ENCODE results near the gene ATP4B. TPM values are rescaled to one million over a fixed set of nuclear protein-coding genes. Genes with fewer than 3 reads are reported as not detected.
A peak's percentile ranks its signal among the peaks of the same experiment; 100 is the strongest.

ATP4B gene
- total RNA-seq, 1 donor from 2014 or later, result not detected

GRCh38 chr13:113611996-113612395 is 46.0 kb downstream of the ATP4B start:
- H3K9me3 ChIP-seq (ENCODE audit: low read depth), result no peaks in the 10 kb centered on the region
- no peak overlapping the region for H3K4me3 ChIP-seq
- H3K9ac ChIP-seq, result no peak overlapping the region
- H3K27ac Mint-ChIP-seq, result no peak overlapping the region
- TF ChIP-seq CTCF (IDR thresholded peaks at IDR 0.05) (no peak), EZH2 (IDR thresholded peaks at IDR 0.05) (no peak)
- H3K79me2 ChIP-seq (ENCODE audit: low read depth), result peaks cover 94% of the 10 kb centered on the region
- H4K20me1 ChIP-seq (ENCODE audit: low read depth), result peaks cover 51% of the 10 kb centered on the region
- H3F3A ChIP-seq (ENCODE audit: low read depth), result peaks cover 15% of the 10 kb centered on the region
- H3K4me2 ChIP-seq, result no peak overlapping the region
- H3K27me3 Mint-ChIP-seq (ENCODE audit: insufficient read depth, low read depth), result peaks cover 6% of the 10 kb centered on the region
- peaks cover 12% of the 10 kb centered on the region for H3K4me1 ChIP-seq
- DNase-seq (ENCODE audit: low spot score), result no peak
- H3K4me1 Mint-ChIP-seq, result peaks cover 15% of the 10 kb centered on the region
- H3K9me3 Mint-ChIP-seq, result no peaks in the 10 kb centered on the region
- no peak overlapping the region for H2AFZ ChIP-seq (replicated peaks)
- H3K36me3 ChIP-seq, result no peaks in the 10 kb centered on the region
- H3K36me3 Mint-ChIP-seq, result peaks cover 25% of the 10 kb centered on the region
- no peak overlapping the region for H3K27ac ChIP-seq
- H3K27me3 ChIP-seq, result no peaks in the 10 kb centered on the region
- no peak overlapping the region for H3K4me3 Mint-ChIP-seq

GRCh38 chr13:113610266-113610665 is 47.7 kb downstream of the ATP4B start:
- TF ChIP-seq EZH2phosphoT487 (IDR thresholded peaks at IDR 0.05), result no peak
- TF ChIP-seq CTCF (IDR thresholded peaks at IDR 0.05), result no peak
- TF ChIP-seq EZH2 (IDR thresholded peaks at IDR 0.05), result no peak
- no peak overlapping the region for H3K27ac ChIP-seq
- peaks cover 8% of the 10 kb centered on the region for H3K4me1 Mint-ChIP-seq
- H3K4me1 ChIP-seq, result no peaks in the 10 kb centered on the region
- peaks cover 43% of the 10 kb centered on the region for H4K20me1 ChIP-seq (ENCODE audit: low read depth)
- H3K36me3 ChIP-seq, result no peaks in the 10 kb centered on the region
- no peak overlapping the region for H3K4me3 Mint-ChIP-seq
- H3K79me2 ChIP-seq (ENCODE audit: low read depth), result peaks cover 94% of the 10 kb centered on the region
- no peak overlapping the region for H3K4me2 ChIP-seq
- peak overlapping the region; percentile 87 for H3K27ac Mint-ChIP-seq
- H3K9ac ChIP-seq, result no peak overlapping the region
- H3K9me3 Mint-ChIP-seq, result no peaks in the 10 kb centered on the region
- H3K4me3 ChIP-seq, result no peak overlapping the region
- H3K9me3 ChIP-seq (ENCODE audit: low read depth), result no peaks in the 10 kb centered on the region
- peaks cover 33% of the 10 kb centered on the region for H3K36me3 Mint-ChIP-seq
- no peak overlapping the region for H2AFZ ChIP-seq (replicated peaks)
- DNase-seq (ENCODE audit: low spot score), result no peak
- peaks cover 4% of the 10 kb centered on the region for H3F3A ChIP-seq (ENCODE audit: low read depth)
- peaks cover 4% of the 10 kb centered on the region for H3K27me3 Mint-ChIP-seq (ENCODE audit: insufficient read depth, low read depth)
- H3K27me3 ChIP-seq, result no peaks in the 10 kb centered on the region

- Histone ChIP-seq H3K27me3 (no peaks in the 10 kb centered on the region), H3K9ac (no peak overlapping the region), H3K4me1 (no peaks in the 10 kb centered on the region), H3K9me3 (ENCODE audit: low read depth) (no peaks in the 10 kb centered on the region), H2AFZ (replicated peaks) (no peak overlapping the region), H3K4me2 (no peak overlapping the region), H3K27ac (no peak overlapping the region), H3F3A (ENCODE audit: low read depth) (peaks cover 4% of the 10 kb centered on the region), H3K4me3 (no peak overlapping the region), H3K36me3 (no peaks in the 10 kb centered on the region), H3K79me2 (ENCODE audit: low read depth) (peaks cover 94% of the 10 kb centered on the region), H4K20me1 (ENCODE audit: low read depth) (peaks cover 38% of the 10 kb centered on the region)
- no peak for TF ChIP-seq CTCF (IDR thresholded peaks at IDR 0.05)
- no peak for TF ChIP-seq EZH2 (IDR thresholded peaks at IDR 0.05)
- TF ChIP-seq EZH2phosphoT487 (IDR thresholded peaks at IDR 0.05), result no peak
- DNase-seq (ENCODE audit: low spot score), result no peak
- Mint-ChIP-seq H3K27me3 (ENCODE audit: insufficient read depth, low read depth) (peaks cover 4% of the 10 kb centered on the region), H3K9me3 (peaks cover 6% of the 10 kb centered on the region), H3K27ac (no peak overlapping the region), H3K36me3 (peaks cover 40% of the 10 kb centered on the region), H3K4me3 (no peak overlapping the region), H3K4me1 (peaks cover 8% of the 10 kb centered on the region)
Observed at GRCh38 chr13:113609616-113610015, 48.4 kb downstream of the ATP4B start.
